Activated CD4-positive, CD25-positive, alpha-beta regulatory T cell treated with anti-CD3 and anti-CD28 coated beads, Interleukin-2, amount 50 U/mL, for 24 hours (primary cell): ENCODE measurements around the gene RGS11.

Experiments
- ATAC-seq, 2 donors: fragments of 150-1000 bp; cut with Tn5 transposase; one replicate each; pipeline ENCODE4 v1.10.0; 2021; ENCODE audit warnings: mild to moderate bottlenecking in 1 of 2, moderate library complexity in 1 of 2

Gene RGS11

GRCh38 chr16:275786-276232 is at the start of gene RGS11:
RGS11 (minus strand) TSS chr16:275944; CDS start chr16:275911, 33 bp downstream.
- no peak for ATAC-seq

GRCh38 chr16:324451-325334 is 48.9 kb upstream of the RGS11 start:
- ATAC-seq = peak; percentile 52 to 60

- no peak for ATAC-seq
Measured at GRCh38 chr16:324201-324450, 48.4 kb upstream of the RGS11 start.

GRCh38 chr16:322476-323143 is 46.9 kb upstream of the RGS11 start:
- no peak for ATAC-seq

- no peak for ATAC-seq
Measured at GRCh38 chr16:321532-321931, 45.8 kb upstream of the RGS11 start.

- ATAC-seq = no peak
Measured at GRCh38 chr16:320206-320605, 44.5 kb upstream of the RGS11 start.

GRCh38 chr16:318628-319027 is 42.9 kb upstream of the RGS11 start:
- no peak for ATAC-seq

- ATAC-seq = no peak
Measured at GRCh38 chr16:317583-317982, 41.8 kb upstream of the RGS11 start.

- no peak for ATAC-seq
Measured at GRCh38 chr16:316741-317464, 41.2 kb upstream of the RGS11 start.

- ATAC-seq = no peak
Measured at GRCh38 chr16:314795-315299, 39.1 kb upstream of the RGS11 start.

GRCh38 chr16:314351-314750 is 38.6 kb upstream of the RGS11 start:
- no peak for ATAC-seq

GRCh38 chr16:311725-312124 is 36.0 kb upstream of the RGS11 start:
- ATAC-seq = no peak

GRCh38 chr16:309476-309875 is 33.7 kb upstream of the RGS11 start:
- ATAC-seq = no peak

GRCh38 chr16:307691-308312 is 32.1 kb upstream of the RGS11 start:
- ATAC-seq = no peak

- no peak for ATAC-seq
Measured at GRCh38 chr16:306911-307370, 31.2 kb upstream of the RGS11 start.

GRCh38 chr16:305916-306626 is 30.3 kb upstream of the RGS11 start:
- no peak for ATAC-seq

GRCh38 chr16:303760-304505 is 28.2 kb upstream of the RGS11 start:
- peak in 1 of 2 donors; percentile 30 for ATAC-seq

GRCh38 chr16:301950-302349 is 26.2 kb upstream of the RGS11 start:
- ATAC-seq = no peak

GRCh38 chr16:301235-301634 is 25.5 kb upstream of the RGS11 start:
- no peak for ATAC-seq

- ATAC-seq = no peak
Measured at GRCh38 chr16:297832-298231, 22.1 kb upstream of the RGS11 start.

GRCh38 chr16:296806-297510 is 21.2 kb upstream of the RGS11 start:
- no peak for ATAC-seq
